Left ventricle myocardium superior (tissue), 1 donor: Measurements from ENCODE around the gene CFAP61. TPM values are rescaled to one million over a fixed set of nuclear protein-coding genes. Genes with fewer than 3 reads are reported as not detected.

Source experiments
- ATAC-seq: fragments of 200-7000 bp; cut with Tn5 transposase; one replicate; pipeline ENCODE4 v1.9.1; 2020; ENCODE audit warnings: mild to moderate bottlenecking, moderate library complexity
- DNase-seq: peaks from one replicate; pipeline ENCODE4 v3.0.0-alpha.2; 2020
- intact Hi-C: fragments of 100-400 bp; cut with micrococcal nuclease; formaldehyde crosslinking; loops from one replicate; pipeline ENCODE4 v1.11.0; 2022
- total RNA-seq: library from RNA; stranded (reverse); fragmentation: NEBNext Ultra II Directional; extraction: Animal tissue kit (Norgen Biotek cat#: 25700); gene quantifications from one replicate; pipeline ENCODE4 v1.2.1, GENCODE V29; 2021
- donor health status: DM: no; HTN: yes; CAD: no; lungs with severe emphysema.

CFAP61 gene
- total RNA-seq, 1 donor from 2014 or later = 23.8 TPM

DNA sequence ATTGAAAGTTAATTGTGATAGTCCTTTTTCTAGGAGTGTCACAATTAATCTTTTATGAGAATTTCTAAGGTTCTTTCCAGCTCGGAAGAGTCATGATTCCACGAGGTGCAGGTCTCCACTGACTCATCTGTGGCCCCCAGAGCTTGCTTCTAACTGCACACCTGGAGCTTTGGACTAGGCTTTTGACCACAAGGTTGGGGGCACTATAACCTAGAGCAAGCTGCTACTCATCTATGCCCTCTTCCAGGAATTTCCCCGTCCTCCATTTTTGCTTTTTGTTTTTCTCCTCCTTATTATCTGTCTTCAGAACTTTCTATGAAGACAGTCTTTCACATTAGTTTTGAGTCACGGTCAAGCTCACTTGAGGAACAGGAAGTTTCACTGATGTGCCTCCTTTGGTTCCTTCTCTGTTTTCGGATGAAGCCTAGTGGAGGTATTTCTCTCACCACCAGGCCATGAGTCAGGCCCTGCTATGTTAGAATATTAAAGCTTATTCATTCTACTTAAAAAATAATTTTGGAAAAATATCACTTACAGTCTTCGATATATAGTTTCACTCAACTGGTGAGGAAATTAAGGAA, 196.4 kb downstream of the CFAP61 start:
- intact Hi-C loops = no loop called here
- ATAC-seq (no peak), DNase-seq (no peak)

DNA sequence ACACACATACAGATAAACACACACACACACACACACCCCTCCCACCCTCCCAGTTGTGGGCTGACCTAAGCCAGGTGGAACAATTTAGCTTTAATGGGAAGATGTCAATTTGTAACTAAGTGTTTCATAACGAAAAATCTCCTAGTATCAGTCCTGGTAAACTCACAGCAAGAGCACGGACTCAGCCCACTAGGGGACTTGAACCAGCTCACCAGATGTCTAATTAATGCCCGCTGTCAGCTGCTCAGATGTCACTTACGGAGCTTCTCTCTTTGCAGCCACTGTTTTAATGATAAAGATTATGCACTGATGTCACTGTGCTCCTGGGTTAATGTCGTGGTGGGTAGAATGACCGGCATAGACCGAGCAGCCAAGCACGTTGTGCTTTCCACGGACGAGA, 199.0 kb downstream of the CFAP61 start:
- no peak for ATAC-seq
- intact Hi-C loops = no loop called here

DNA sequence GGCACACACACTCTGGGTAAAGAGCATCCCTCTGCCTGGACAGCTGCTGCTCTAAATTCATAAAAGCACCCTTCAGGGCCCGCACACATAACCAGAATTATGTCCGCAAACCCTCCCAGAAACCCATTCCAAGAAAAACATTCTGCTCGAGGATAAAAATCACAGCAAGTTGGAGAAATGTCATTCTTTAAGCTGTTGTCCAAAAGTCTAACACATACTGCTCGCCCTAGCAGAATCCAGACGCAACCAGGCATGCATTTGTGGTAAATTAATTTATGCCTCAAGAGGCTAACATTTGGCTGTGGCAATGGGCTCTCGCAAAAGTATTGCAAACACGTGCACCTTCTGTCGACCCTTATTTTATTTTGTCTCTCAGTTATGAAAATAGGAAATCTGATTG, 199.5 kb downstream of the CFAP61 start:
- DNase-seq = no peak
- ATAC-seq = no peak
- intact Hi-C loops = no loop called here

More for the DNA sequence above, 199.0 kb downstream of the CFAP61 start:
- no peak for DNase-seq

DNA sequence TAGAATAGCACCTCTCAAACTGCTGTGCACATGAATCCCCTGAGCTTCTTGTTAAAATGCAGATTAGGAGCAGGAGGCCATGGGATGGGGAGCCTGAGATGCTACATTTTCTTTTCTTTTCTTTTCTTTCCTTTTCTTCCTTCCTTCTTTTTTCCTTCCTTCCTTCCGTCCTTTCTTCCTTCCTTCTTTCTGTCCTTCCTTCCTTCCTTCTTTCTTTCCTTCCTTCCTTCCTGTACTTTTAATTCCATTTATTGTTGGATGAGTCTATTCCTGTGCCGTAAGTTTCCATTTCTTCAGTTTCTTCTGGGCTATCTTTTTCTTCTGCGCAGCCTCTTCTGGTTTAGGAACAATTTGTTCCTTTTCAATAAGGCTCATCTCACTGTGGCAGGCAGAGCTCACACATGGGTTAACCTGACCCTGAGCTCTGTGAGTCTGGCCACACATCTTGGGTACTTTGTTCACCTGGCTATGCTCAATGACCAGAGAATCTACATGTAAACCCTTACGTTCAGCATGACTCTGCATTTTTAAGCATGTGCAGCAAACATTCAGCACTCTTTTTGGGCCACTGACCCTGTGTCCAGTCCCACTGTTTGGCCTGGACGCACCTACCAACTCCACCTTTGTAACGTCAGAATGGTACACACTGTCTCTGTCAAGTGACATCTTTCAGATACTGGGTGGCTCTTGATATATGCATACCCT, 200.9 kb downstream of the CFAP61 start:
- intact Hi-C loops = no loop called here
- DNase-seq (no peak), ATAC-seq (no peak)

DNA sequence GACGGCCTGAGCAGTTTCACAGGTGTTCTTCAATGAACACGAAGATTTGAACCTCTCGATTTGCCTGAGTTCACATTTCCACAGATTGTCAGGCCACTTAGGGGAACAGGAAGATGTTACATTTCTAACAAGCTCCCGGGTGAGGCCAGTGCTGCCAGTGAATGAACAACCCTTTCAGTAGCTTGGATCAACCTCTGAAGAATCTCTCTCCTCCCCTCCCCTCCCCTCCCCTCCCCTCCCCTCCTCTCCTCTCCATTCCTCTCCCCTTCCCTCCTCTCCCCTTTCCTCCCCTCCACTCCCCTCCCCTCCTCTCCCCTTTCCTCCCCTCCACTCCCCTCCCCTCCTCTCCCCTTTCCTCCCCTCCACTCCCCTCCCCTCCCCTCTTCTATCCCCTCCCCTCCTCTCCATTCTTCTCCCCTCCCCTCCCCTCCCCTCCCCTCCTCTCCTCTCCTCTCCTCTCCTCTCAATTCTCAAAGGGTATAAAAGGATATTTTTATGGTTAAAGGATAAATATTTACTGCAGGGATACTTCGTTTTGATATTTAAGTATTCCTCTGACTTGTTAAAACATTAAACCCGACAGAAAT, 201.5 kb downstream of the CFAP61 start:
- ATAC-seq (no peak), DNase-seq (no peak)
- intact Hi-C loops = no loop called here

DNA sequence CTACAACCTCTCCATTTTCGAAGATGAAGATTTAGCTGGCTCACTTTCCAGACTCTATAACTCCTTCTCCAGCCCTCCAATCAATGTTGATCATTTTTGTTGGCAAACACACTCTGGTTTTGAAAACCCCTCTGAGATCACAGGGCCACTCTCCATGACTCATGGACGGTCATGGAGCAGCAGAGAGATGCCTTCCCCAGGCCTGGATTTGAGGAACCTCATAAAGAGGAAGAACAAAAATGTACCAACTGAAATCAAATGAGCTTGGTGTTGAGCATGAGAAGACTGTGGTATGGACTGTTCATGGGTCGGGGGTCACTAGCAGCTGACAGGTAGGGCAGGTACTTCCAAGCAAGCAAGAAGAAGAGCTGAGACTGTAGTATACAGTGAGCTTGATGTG, 202.8 kb downstream of the CFAP61 start:
- intact Hi-C loops = no loop called here
- ATAC-seq = peak; percentile 25
- DNase-seq = no peak

DNA sequence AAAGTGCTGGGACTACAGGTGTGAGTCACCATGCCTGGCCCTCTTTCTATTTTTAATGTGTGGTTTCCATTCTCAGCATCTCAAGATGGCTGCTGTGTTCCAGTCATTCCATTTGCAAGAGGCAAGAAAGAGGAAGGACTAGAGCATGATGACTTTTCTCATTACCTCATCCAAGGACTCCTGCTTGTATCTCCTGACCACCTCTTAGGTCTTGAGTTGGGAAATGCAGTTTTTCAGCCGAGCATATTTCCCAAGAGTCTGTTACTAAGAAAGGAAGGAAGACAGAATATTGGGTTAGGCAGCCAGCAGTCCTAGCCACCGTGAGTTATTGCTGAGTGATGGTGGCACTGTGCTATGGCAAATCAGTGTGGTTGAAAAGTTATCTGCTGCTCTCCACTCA, 207.2 kb downstream of the CFAP61 start:
- no peak for ATAC-seq
- no peak for DNase-seq
- intact Hi-C loops = no loop called here

DNA sequence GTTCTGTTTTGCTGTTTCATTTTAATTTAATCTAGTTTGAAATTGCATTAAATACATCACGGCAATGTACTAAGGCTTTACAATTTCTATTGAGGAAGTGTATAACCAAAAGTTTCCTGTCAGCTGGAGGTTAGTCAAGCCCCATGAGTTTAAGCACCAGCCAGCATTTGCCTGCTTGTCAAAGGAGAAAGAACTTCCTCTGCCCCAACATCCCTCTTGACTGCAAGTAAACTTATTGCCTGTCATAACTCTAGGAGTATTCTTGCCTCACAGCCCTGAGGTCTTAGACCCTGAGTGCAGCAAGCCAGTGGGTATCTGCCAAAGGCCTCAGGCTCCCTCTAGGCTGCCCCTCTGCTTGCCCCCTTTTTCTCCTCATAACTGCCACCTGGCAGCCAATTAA, 208.8 kb downstream of the CFAP61 start:
- ATAC-seq = peak; percentile 43
- no peak for DNase-seq
- intact Hi-C loops = no loop called here

DNA sequence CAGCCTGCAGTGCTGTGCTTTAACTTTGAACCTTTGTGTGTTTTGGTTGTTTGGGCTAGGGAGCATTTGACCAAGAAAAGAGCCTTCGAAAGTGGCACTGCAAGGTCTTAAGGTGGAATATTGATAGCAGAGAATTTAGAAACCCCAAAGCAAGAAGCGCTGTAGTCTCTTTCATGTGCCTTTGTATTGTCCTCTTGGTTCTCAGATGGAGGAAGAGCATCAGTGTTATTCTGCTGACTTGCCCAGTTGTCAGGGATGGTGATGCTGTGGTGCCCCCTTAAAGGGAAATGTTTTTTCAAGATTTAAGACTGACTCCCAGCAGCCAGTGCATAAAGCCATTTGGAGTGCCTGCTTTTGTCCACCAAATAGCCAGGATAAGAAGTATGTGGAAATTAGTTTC, 212.9 kb downstream of the CFAP61 start:
- intact Hi-C loops = no loop called here
- no peak for ATAC-seq
- no peak for DNase-seq

DNA sequence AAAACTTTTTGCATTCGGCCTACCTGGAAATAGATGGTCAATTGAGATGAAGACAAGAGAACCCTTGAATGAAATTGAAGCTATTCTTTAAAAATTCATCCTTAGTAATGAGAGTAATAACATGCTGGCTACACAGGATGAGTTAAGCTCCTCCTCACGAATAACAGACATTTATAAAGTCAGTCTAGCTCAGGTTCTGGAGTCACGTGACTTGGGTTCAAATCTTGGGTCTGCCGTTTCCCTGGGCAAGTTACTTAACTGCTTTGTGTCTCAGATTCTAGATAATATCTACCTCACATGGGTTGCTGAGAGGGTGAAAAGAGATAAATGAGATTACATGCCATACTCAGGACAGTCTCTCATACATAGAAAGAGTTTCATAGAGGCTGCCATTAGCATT, 214.2 kb downstream of the CFAP61 start:
- intact Hi-C loops = no loop called here

DNA sequence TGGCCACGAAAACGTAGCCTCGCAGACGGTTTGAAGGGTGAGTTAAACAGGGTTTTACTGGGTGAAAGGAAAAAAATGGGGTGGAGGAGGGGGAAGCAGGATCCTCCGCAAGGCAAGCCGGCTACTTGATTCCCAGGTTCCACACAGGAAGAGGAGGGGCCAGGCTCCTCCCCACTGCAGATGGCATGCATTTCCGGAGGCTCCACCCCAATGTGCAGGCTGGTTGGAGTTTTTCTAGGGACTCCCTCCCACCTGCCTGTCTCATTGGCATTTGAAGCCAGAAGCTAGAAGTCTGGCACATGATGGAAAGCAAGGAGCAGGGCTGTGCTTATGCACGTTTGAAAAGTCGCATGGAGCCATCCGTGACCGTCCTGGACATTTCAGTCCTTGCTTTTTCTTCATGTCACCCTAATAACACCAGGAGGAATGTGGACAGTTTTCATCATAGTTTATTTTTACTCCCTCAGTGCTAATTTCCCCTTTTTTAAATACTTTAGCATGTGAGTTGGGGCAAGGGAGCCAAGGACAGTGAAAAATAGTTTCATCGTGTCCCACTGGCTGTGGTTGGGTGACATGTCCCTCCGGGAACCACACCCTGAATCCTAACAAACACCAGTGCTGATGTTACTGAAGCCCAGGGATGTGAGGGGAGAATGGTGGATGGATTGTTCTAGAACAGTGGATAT, 215.5 kb downstream of the CFAP61 start:
- peak; percentile 54 for ATAC-seq
- intact Hi-C loops = no loop called here
- DNase-seq = no peak

More for the DNA sequence above, 214.2 kb downstream of the CFAP61 start:
- ATAC-seq (no peak), DNase-seq (no peak)

DNA sequence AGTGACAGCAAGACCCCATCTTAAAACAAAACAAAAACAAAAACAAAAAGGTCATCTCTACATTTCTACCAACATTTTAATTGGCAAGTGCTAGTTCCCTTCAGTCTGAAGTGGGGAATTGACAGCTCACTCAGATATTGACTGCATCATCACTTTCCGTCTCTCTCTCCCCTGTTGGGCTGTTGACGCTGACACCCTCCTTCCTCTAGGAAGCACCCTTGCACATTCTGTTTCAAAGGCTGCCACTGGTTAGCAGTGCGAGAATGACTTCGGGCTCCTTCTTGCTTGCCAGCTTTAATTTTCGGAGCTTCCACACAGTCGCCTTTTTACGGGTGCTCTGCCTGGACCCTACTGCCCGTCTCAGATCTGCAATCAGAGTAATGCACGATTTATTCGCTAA, 218.9 kb downstream of the CFAP61 start:
- intact Hi-C loops = no loop called here
- ATAC-seq (no peak), DNase-seq (no peak)

DNA sequence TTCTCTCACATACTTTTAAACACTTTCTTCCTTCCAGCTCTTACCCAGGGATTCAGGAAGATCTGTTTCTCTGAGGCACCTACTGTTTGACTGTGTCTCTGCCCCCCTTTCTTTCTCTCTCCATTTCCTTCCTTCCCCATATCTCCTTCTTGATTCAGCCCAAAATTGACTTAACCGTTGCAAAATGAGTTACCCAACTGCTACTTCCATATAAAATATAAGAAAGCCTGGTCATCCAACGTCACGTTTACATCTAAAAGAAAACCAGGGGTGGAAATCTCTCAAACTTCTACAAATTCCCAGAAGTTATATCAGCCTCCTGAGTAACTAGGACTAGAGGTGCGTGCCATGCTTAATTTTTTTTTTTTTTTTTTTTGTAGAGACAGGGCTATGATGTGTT, 220.4 kb downstream of the CFAP61 start:
- intact Hi-C loops = no loop called here
- no peak for DNase-seq

DNA sequence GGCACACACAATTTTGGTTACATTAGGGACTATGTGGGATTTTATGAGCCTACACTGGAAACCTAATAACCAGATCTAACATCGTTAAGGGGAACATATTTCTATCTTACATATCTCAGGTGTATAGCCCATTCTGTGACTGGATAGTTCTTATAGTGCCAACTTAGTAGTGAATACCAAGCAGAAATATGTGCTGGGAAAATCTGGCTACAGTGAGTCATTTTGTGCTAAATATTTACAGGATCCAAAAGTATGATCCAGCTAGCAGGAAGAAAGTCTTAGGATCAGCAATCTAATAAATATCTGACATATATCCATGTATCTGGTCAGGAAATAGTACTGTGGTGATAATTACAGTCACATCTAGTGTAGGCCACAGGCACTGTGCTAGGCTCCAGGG, 221.0 kb downstream of the CFAP61 start:
- ATAC-seq (no peak), DNase-seq (no peak)
- intact Hi-C loops = no loop called here

More for the DNA sequence above, 220.4 kb downstream of the CFAP61 start:
- ATAC-seq = no peak

DNA sequence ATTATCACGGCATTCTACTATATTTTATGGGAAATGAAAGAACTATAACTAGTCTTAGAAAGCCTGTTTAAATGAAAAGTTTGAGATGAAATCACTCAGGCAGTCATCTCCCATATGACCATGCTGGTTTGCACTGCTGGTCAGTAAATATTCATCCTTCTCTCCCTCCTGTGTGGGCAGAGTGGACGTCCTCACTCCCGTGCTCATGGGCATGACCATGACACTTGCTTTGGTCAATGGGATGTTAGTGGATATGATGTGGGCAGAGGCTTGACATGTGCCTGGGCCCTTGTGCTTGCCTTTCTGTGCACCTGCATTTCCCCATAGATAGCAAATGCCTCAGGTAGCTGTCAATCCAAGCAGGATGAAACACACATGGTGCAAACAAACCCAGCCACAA, 222.5 kb downstream of the CFAP61 start:
- intact Hi-C loops = no loop called here
- ATAC-seq (no peak), DNase-seq (no peak)

DNA sequence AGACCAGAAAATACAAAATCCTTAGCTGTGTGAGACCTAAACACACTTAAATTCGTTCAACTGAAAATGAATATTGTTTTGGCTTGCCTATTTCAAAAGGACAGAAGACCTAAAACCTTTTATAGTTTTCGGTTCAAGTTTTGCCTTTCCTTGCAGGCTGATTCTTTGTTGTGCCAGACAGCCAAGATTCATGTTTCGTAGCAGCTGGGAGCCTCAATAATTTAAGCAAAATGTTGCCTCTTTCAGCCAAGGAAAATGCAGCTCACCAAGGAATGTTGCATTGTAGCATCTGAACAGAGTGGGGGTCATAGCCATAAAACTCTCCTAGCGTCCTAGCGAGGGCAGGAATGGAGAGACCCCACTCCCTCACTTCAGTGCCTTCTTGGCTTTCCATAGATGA, 223.3 kb downstream of the CFAP61 start:
- ATAC-seq (no peak), DNase-seq (no peak)
- intact Hi-C loops = no loop called here

DNA sequence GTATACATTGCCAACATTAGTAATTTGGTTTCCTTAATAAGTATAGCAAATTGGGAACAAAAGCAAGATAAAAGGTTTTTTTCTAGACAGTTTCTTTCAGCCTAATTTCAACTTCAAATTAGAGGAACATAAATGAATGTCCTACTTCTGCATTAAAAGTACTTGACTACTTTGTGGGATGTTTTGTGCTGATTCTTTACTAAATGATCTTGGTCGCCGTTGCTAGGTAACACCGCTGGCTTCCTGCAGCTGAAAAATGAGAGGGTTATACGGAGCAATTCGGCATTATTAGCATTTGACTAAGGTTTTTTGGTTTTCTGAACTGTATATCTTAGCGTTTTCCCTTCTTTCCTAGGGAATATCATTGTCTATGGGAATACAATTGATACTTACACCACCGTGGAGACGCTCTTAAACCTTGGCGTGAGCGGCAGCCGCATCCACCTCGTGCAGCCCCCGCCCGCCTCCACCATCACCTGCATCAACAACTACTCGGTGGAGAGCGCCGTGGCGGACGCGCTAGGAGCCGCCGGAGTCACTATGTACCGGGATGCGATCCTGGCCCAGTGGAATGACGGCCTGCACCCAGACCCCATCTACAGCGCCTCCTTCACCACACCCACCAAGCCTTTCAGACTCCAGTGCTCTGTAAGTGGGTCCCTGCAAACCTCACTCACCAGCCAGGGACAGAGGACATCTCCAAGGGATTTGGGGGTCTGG, 224.6 kb downstream of the CFAP61 start:
- ATAC-seq = no peak
- intact Hi-C loops = no loop called here
- peak; percentile 34 for DNase-seq

DNA sequence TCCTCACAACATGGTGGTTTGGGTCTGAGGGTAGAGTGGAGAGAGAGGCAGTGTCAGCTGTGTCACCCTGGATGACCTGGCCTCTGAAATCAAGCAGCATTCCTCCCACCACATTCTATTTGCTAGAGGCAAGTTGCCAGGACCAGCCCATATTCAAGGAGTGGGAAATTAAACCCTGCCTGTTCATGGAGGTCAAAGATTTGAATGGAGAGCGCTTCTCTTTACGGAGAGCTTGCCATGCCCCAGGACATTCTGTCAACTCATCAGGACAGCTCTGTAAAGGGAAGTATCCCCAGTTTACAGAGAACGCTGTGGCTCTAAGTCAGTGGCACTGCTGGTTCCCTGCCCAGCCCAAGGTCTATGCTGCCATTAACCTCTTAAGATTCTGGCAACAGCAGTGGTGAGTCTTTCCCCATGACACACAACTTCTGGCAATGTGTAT, 225.6 kb downstream of the CFAP61 start:
- DNase-seq = peak; percentile 67
- intact Hi-C loops = no loop called here
- peak; percentile 97 for ATAC-seq

DNA sequence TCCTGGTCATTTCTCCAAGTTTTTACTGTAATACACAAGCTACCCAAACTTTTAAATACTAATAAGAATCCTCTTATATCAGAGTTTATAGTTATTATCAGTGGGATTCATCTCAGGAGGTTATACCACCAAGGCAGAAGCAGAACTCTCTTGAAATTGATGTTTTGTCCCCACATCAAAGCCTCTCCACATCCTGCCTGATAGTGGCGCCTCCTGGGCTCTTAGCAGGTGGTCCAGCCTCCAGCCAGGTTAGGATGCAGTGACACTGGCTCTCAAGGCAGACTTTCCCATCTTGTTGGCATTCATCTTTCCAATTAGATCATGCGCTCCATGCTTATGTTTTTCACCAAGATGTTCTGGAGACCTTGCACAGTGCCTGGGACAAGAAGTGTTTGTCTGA, 233.7 kb downstream of the CFAP61 start:
- intact Hi-C loops = no loop called here
- ATAC-seq = no peak

DNA sequence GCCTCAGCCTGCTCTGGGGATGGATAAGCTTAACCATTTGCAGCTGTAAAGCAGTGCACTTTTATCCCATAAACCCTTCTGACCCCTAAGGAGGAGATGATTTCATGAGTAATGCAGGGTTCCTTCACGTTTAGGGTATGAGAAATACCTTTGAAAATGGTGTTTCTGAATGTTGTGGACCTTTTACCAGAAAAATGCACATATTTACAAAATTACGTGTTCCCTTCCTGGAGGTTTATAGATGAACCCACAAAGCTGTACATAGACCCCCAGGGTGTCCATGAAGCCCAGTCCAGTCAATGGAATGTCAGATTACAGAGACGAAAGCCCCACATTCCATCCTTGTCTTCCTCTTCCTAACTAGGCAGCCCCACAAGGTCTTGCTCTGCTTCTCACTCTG, 237.0 kb downstream of the CFAP61 start:
- no peak for ATAC-seq
- intact Hi-C loops = no loop called here
- DNase-seq = no peak

More for the DNA sequence above, 233.7 kb downstream of the CFAP61 start:
- no peak for DNase-seq
